K562 (cell line): ENCODE results near the gene YOD1. TPM values are rescaled to one million over a fixed set of nuclear protein-coding genes. Genes with fewer than 3 reads are reported as not detected.

ENCODE experiments used
- ATAC-seq: fragments of 200-7000 bp; cut with Tn5 transposase; 3 replicates; pipeline ENCODE4 v1.9.1; 2020; ENCODE audit warnings: moderate library complexity
- Bru-seq: library from RNA; stranded (reverse); fragments of 400-500 nt; gene quantifications from one replicate; lab custom pipeline; 2021; lab: Mats Ljungman, UMichigan
- BruChase-seq, 2 experiments: library from RNA; stranded (reverse); fragments of 400-500 nt; gene quantifications; one replicate each; lab custom pipeline; 2021; lab: Mats Ljungman, UMichigan
- BruUV-seq: library from RNA; stranded (reverse); fragments of 400-500 nt; replicated peaks from 2 replicates; lab custom pipeline; 2021; lab: Mats Ljungman, UMichigan
- CTCF ChIA-PET: fragments of 300-600 bp; formaldehyde crosslinking; extraction: SDS; loops from one replicate; lab custom pipeline; 2021; ENCODE audit warnings: low intra/inter-chr PET ratio; lab: Yijun Ruan, JAX
- POLR2A ChIA-PET: fragments of 300-600, 350-650 bp; sonication (Branson Sonifier 250); formaldehyde crosslinking; extraction: SDS; loops from one replicate; lab custom pipeline; 2021; ENCODE audit warnings: antibody characterized with exemption, inconsistent platforms; lab: Yijun Ruan, JAX
- DNase-seq, 4 experiments: peaks; one replicate each; pipeline versions ENCODE4 v3.0.0 to v3.0.0-alpha.2; 2011 to 2018; ENCODE audit warnings: low spot score in 3 of 4, mixed read lengths in 3 of 4; ENCODE audit errors: extremely low read depth in 1 of 4
- FAIRE-seq: peaks from 2 replicates; lab custom pipeline; 2011; peaks lifted over from hg19 to GRCh38; lab: Jason Lieb, UNC
- H2AFZ ChIP-seq: 2 replicates; pipeline ENCODE4 v1.6.0; 2011; ENCODE audit warnings: low read depth, low read length, control low read depth, inconsistent platforms
- H3K27ac ChIP-seq: fragments of 200-600 bp; 3 replicates; pipeline ENCODE4 v1.8.0; 2011; ENCODE audit warnings: low read depth, mild to moderate bottlenecking, control low read depth, inconsistent platforms, low read length, moderate library complexity, mixed read lengths; ENCODE audit errors: extremely low read depth
- H3K27me3 ChIP-seq, 2 experiments: fragments of 300-600 bp in 1 of 2; 2 replicates in 1 of 2; 3 replicates in 1 of 2; pipeline versions ENCODE4 v1.6.0 to v1.8.0; 2011; ENCODE audit warnings: inconsistent platforms in 2 of 2, low read length in 2 of 2, mild to moderate bottlenecking in 1 of 2, mixed read lengths in 1 of 2, moderate library complexity in 1 of 2; ENCODE audit not compliant: control insufficient read depth in 2 of 2, insufficient read depth in 2 of 2
- H3K36me3 ChIP-seq: fragments of 300-600 bp; 3 replicates; pipeline ENCODE4 v1.8.0; 2011; ENCODE audit warnings: mild to moderate bottlenecking, low read length, inconsistent platforms; ENCODE audit not compliant: control insufficient read depth, insufficient read depth
- H3K4me1 ChIP-seq, 2 experiments: fragments of 200-600 bp in 1 of 2; replicated peaks in 1 of 2; 2 replicates in 1 of 2; 3 replicates in 1 of 2; pipeline versions ENCODE4 v1.5.1 to v1.8.0; 2011; ENCODE audit warnings: inconsistent platforms in 2 of 2, low read length in 2 of 2, mild to moderate bottlenecking in 1 of 2, mixed read lengths in 1 of 2, moderate library complexity in 1 of 2; ENCODE audit not compliant: control insufficient read depth in 2 of 2, insufficient read depth in 2 of 2
- H3K4me2 ChIP-seq: 2 replicates; pipeline ENCODE4 v1.6.1; 2011; ENCODE audit warnings: low read length, control low read depth, inconsistent platforms, mixed read lengths; ENCODE audit not compliant: insufficient read depth
- H3K4me3 ChIP-seq: fragments of 200-600 bp; sonication (generic), shearing (Covaris generic); 2 replicates; pipeline ENCODE4 v1.5.1; 2016; ENCODE audit warnings: control low read depth, inconsistent platforms
- H3K79me2 ChIP-seq: fragments of 200-600 bp; 3 replicates; pipeline ENCODE4 v1.8.0; 2011; ENCODE audit warnings: low read length, inconsistent platforms; ENCODE audit not compliant: control insufficient read depth, insufficient read depth
- H3K9ac ChIP-seq, 2 experiments: 2 replicates each; pipeline versions ENCODE4 v1.6.0 to v1.6.1; 2011; ENCODE audit warnings: low read depth in 2 of 2, low read length in 2 of 2, control low read depth in 1 of 2, inconsistent platforms in 1 of 2, mild to moderate bottlenecking in 1 of 2, mixed read lengths in 1 of 2; ENCODE audit not compliant: insufficient read depth in 1 of 2
- H3K9me1 ChIP-seq: one replicate; pipeline ENCODE4 v1.6.0; 2011; ENCODE audit warnings: inconsistent platforms, mild to moderate bottlenecking, low read length, moderate library complexity; ENCODE audit not compliant: control insufficient read depth, insufficient read depth
- H3K9me3 ChIP-seq: replicated peaks from 2 replicates; pipeline ENCODE4 v1.5.1; 2011; ENCODE audit warnings: low read depth, low read length, inconsistent platforms; ENCODE audit not compliant: control insufficient read depth, insufficient read depth
- H4K20me1 ChIP-seq: replicated peaks from 2 replicates; pipeline ENCODE4 v1.6.1; 2011; ENCODE audit warnings: low read length, inconsistent platforms, mixed read lengths; ENCODE audit not compliant: control insufficient read depth, insufficient read depth
- BHLHE40 ChIP-seq: IDR thresholded peaks from 2 replicates; pipeline ENCODE4 v1.6.1; 2011; ENCODE audit warnings: low read length, improper control_type of control experiment
- CREM ChIP-seq: IDR thresholded peaks from 2 replicates; pipeline ENCODE4 v1.6.1; 2014; ENCODE audit warnings: antibody characterized with exemption, low read depth
- DDX20 ChIP-seq: fragments of 450-650 bp; IDR thresholded peaks from 2 replicates; pipeline ENCODE4 v1.6.1; 2016; ENCODE audit warnings: missing genetic modification characterization, low read depth, mild to moderate bottlenecking, missing compliant biosample characterization, moderate library complexity
- E2F5 ChIP-seq: sonication (generic); formaldehyde crosslinking; IDR thresholded peaks from 2 replicates; pipeline ENCODE4 v1.8.0; 2022; ENCODE audit warnings: mild to moderate bottlenecking, missing genetic modification reagents
- JUN ChIP-seq, 2 experiments: sonication (generic) in 1 of 2; formaldehyde crosslinking in 1 of 2; IDR thresholded peaks; 2 replicates each; pipeline versions ENCODE4 v1.6.1 to v1.8.0; 2012 to 2022; ENCODE audit warnings: borderline replicate concordance in 2 of 2, mild to moderate bottlenecking in 2 of 2, improper control_type of control experiment in 1 of 2, low read depth in 1 of 2, low read length in 1 of 2, missing genetic modification reagents in 1 of 2
- KDM5B ChIP-seq: fragments of 200-600 bp; sonication (generic); IDR thresholded peaks from 2 replicates; pipeline ENCODE4 v1.6.1; 2012; ENCODE audit warnings: low read depth, mild to moderate bottlenecking, moderate library complexity, low read length, control low read depth, inconsistent platforms; ENCODE audit not compliant: insufficient replicate concordance
- NFE2 ChIP-seq: IDR thresholded peaks from 2 replicates; pipeline ENCODE4 v1.6.1; 2014; ENCODE audit warnings: antibody characterized with exemption, low read depth
- POLR2H ChIP-seq: IDR thresholded peaks from 2 replicates; pipeline ENCODE4 v1.6.1; 2016; ENCODE audit warnings: missing genetic modification characterization, low read depth, mild to moderate bottlenecking, control low read depth, missing compliant biosample characterization, moderate library complexity
- TAF1 ChIP-seq: IDR thresholded peaks from 2 replicates; pipeline ENCODE4 v1.6.1; 2011; ENCODE audit warnings: mild to moderate bottlenecking, low read length, moderate library complexity; ENCODE audit not compliant: insufficient read depth, control insufficient read depth, severe bottlenecking; ENCODE audit errors: extremely low read depth
- ZNF274 ChIP-seq: IDR thresholded peaks from 2 replicates; pipeline ENCODE4 v1.6.1; 2011; ENCODE audit warnings: low read depth, mild to moderate bottlenecking, low read length, moderate library complexity, borderline replicate concordance
- ZNF695 ChIP-seq: fragments of 450-650 bp; formaldehyde crosslinking; IDR thresholded peaks from 2 replicates; pipeline ENCODE4 v1.4.0; 2020; ENCODE audit warnings: mild to moderate bottlenecking, moderate library complexity
- ZNF780A ChIP-seq: fragments of 250-450 bp; sonication (Bioruptor Pico); IDR thresholded peaks from 2 replicates; pipeline ENCODE4 v1.5.0; 2021; ENCODE audit warnings: mild to moderate bottlenecking
- WGBS: fragments of 100-300 bp; shearing (Covaris generic); methylation state at CpG from one replicate; pipeline ENCODE4 v1.1.6; 2016; ENCODE audit warnings: low coverage, mixed read lengths; ENCODE audit not compliant: insufficient coverage; ENCODE audit errors: missing lambda C conversion rate; 5-methylcytosine and 5-hydroxymethylcytosine counted together
- in situ Hi-C: fragments of 300-500 bp; cut with MboI; formaldehyde crosslinking; loops from 4 replicates; pipeline ENCODE4 v1.15.0; 2018; ENCODE audit warnings: inconsistent platforms, mixed read lengths
- intact Hi-C: fragments of 100-400 bp; cut with micrococcal nuclease; formaldehyde crosslinking; loops from 2 replicates; pipeline ENCODE4 v1.14.2; 2022
- long read RNA-seq, 3 experiments: library from polyadenylated mRNA in 2 of 3; library from RNA in 1 of 3; unstranded in 2 of 3; stranded (forward) in 1 of 3; transcript quantifications; one replicate each; pipeline ENCODE4 v2.0.0, GENCODE V29; 2019 to 2022
- polyA minus RNA-seq, 3 experiments: library from RNA; depleted of rRNA, polyadenylated mRNA; stranded (reverse); fragments of >200 nt; gene quantifications; 2 replicates each; pipeline ENCODE4 v1.2.3, GENCODE V29; 2011
- polyA plus RNA-seq, 8 experiments: library from polyadenylated mRNA; depleted of rRNA in 4 of 8; stranded (reverse) in 5 of 8; unstranded in 3 of 8; fragments of >200 nt; fragmentation: Nextera tagmentation in 2 of 8; fragmentation: Illumina TruSeq in 1 of 8; extraction: Ambion mirVana in 2 of 8; extraction: Trizol in 1 of 8; gene quantifications; 2 replicates each; pipeline versions ENCODE4 v1.2.1 to v1.2.3, GENCODE V29; 2011 to 2014; ENCODE audit warnings: inconsistent platforms in 1 of 8, missing spikeins in 1 of 8
- total RNA-seq, 7 experiments: library from RNA; depleted of rRNA in 6 of 7; stranded (reverse); fragments of >200 nt in 6 of 7; fragmentation: Illumina TruSeq in 2 of 7; extraction: Trizol in 2 of 7; gene quantifications; 2 replicates each; pipeline versions ENCODE4 v1.2.1 to v1.2.3, GENCODE V29; 2011 to 2021; ENCODE audit warnings: low replicate concordance in 1 of 7

YOD1 gene
- total RNA-seq (2011; cell fraction: chromatin; rRNA removed; ENCODE audit: low replicate concordance): 25.7 and 74.5 TPM in 2 replicates
- 20.0 and 23.4 TPM in 2 replicates for total RNA-seq (2011; cell fraction: nucleolus; rRNA removed)
- 50.4 and 82.5 TPM in 2 replicates for total RNA-seq (2011; cell fraction: nucleoplasm; rRNA removed)
- total RNA-seq (2014; rRNA removed) (47.5 and 49.8 TPM in 2 replicates), total RNA-seq (2014; rRNA removed; fragmentation: Illumina TruSeq; extraction: Trizol) (78.1 and 91.0 TPM in 2 replicates), total RNA-seq (2015; rRNA removed; fragmentation: Illumina TruSeq; extraction: Trizol) (51.8 and 56.0 TPM in 2 replicates), total RNA-seq (2021) (61.6 and 61.7 TPM in 2 replicates), polyA plus RNA-seq (2011; rRNA removed) (38.8 and 46.9 TPM in 2 replicates), polyA plus RNA-seq (2014; fragmentation: Illumina TruSeq; extraction: Trizol) (43.9 and 46.5 TPM in 2 replicates), polyA plus RNA-seq (2014; fragmentation: Nextera tagmentation; extraction: Ambion mirVana) (10 to 100 TPM; 18.2 to 24.0 TPM), polyA plus RNA-seq (2014; rRNA removed) (27.9 and 28.7 TPM in 2 replicates), polyA minus RNA-seq (2011; rRNA and poly(A)+ RNA removed) (61.7 and 76.1 TPM in 2 replicates), Bru-seq, nascent RNA (percentile 98 among the genes with signal in this experiment), BruChase-seq, experiment 1, labeled RNA remaining after a 2-hour chase (percentile 99 among the genes with signal in this experiment), BruChase-seq, experiment 2, labeled RNA remaining after a 6-hour chase (percentile 99 among the genes with signal in this experiment)
- polyA plus RNA-seq (2011; cell fraction: cytosol; rRNA removed): 9.4 and 20.3 TPM in 2 replicates
- polyA plus RNA-seq (2011; cell fraction: nucleus; rRNA removed): 23.5 and 35.3 TPM in 2 replicates
- 19.8 and 21.4 TPM in 2 replicates for polyA plus RNA-seq (2012)
- 33.8 and 43.8 TPM in 2 replicates for polyA minus RNA-seq (2011; cell fraction: cytosol; rRNA and poly(A)+ RNA removed)
- 50.4 and 102 TPM in 2 replicates for polyA minus RNA-seq (2011; cell fraction: nucleus; rRNA and poly(A)+ RNA removed)
- long read RNA-seq, experiment 1, full-length matches to known transcripts: 149 of 211 reads
- long read RNA-seq, experiment 1, partial matches to known transcripts: 2 of 211 reads
- long read RNA-seq, experiment 1, other reads (novel, unspliced or antisense): 60 of 211 reads
- long read RNA-seq, experiment 2, full-length matches to known transcripts: 1 of 39 reads
- long read RNA-seq, experiment 2, partial matches to known transcripts: 0 of 39 reads
- long read RNA-seq, experiment 2, other reads (novel, unspliced or antisense): 38 of 39 reads
- long read RNA-seq, experiment 3, full-length matches to known transcripts: 7 of 14 reads
- long read RNA-seq, experiment 3, partial matches to known transcripts: 0 of 14 reads
- long read RNA-seq, experiment 3, other reads (novel, unspliced or antisense): 7 of 14 reads

GRCh38 chr1:207051191-207051943, at the start of gene YOD1:
YOD1 (minus strand) TSS chr1:207051208; CDS start chr1:207051030, 178 bp downstream.
- H3K9me3 ChIP-seq: no peaks in the 10 kb centered on the region
- peak; percentile 69 for FAIRE-seq
- intact Hi-C loops (loop anchor here (10.0 kb wide), 1 partner anchor 593 kb away; the partner anchor contains the start of gene CR1L), in situ Hi-C loops (no loop called here)
- peak within 1 kb of the TSS; percentile 98 for H2AFZ ChIP-seq
- under 1% methylated on average over 15 of the region's 15 CpGs for WGBS
- H3K27ac ChIP-seq: peak within 1 kb of the TSS; percentile 94
- H3K36me3 ChIP-seq: peaks cover 37% of the 10 kb centered on the region
- POLR2A ChIA-PET: interaction anchor here (0.7 to 9.8 kb wide), 6 partner anchors 12 to 416 kb away, joined by 3 to 104 read pairs (median 13); partner anchors contain the start of genes C1orf116 and DYRK3
- H3K79me2 ChIP-seq: peaks cover 66% of the 10 kb centered on the region
- H3K4me2 ChIP-seq: peak within 1 kb of the TSS; percentile 99
- peaks cover 14% of the 10 kb centered on the region; the same call in 1 of the 2 replicates for H4K20me1 ChIP-seq
- DNase-seq: peak; percentile 25 to 74 (median 37)
- H3K4me1 ChIP-seq: peaks cover 14 to 55% of the 10 kb centered on the region in 2 experiments
- H3K9me1 ChIP-seq: no peaks in the 10 kb centered on the region
- H3K9ac ChIP-seq: peak within 1 kb of the TSS; percentile 96 to 98
- BruUV-seq: TSS peak; percentile 36
- H3K4me3 ChIP-seq: peak within 1 kb of the TSS; percentile 92
- CTCF ChIA-PET: interaction anchor here (2.3 kb wide), 1 partner anchor 26 kb away, joined by 17 read pairs; no protein-coding TSS in a partner anchor
- ATAC-seq: peak; percentile 10
- no peaks in the 10 kb centered on the region for H3K27me3 ChIP-seq
- TF ChIP-seq KDM5B: peak; percentile 51
- TF ChIP-seq POLR2H (tag): 0 out of 2 replicates have a peak, but pooled peaks have one; percentile 35
- no peak for TF ChIP-seq ZNF695 (CRISPR knock-in tag)
- TF ChIP-seq ZNF274: no peak
- 0 out of 2 replicates have a peak, but pooled peaks have one; percentile 78 for TF ChIP-seq E2F5 (CRISPR knock-in tag)
- TF ChIP-seq BHLHE40: peak; percentile 24; the same call in 1 of the 2 replicates
- no peak; the same call in 1 of the 2 replicates for TF ChIP-seq CREM
- no peak for TF ChIP-seq DDX20 (tag)
- TF ChIP-seq TAF1: peak; percentile 13
- TF ChIP-seq ZNF780A: no peak
- TF ChIP-seq JUN (IDR thresholded peaks at IDR 0.05; ENCODE audit: borderline replicate concordance, low read depth, low read length): peak; percentile 52; the same call in 1 of the 2 replicates
- TF ChIP-seq JUN (CRISPR knock-in tag; IDR thresholded peaks at IDR 0.05; ENCODE audit: borderline replicate concordance): no peak
- 0 out of 2 replicates have a peak, but pooled peaks have one; percentile 11 for TF ChIP-seq NFE2
